ENCODE measurements around the gene TSPEAR. TPM values are rescaled to one million over a fixed set of nuclear protein-coding genes. Genes with fewer than 3 reads are reported as not detected.

TSPEAR gene
- total and polyA plus RNA-seq, 2 of the 13 experiments (the other 11 are each of a cell fraction or from before 2014, with no cell fraction given): 0.07 to 0.32 TPM

DNA sequence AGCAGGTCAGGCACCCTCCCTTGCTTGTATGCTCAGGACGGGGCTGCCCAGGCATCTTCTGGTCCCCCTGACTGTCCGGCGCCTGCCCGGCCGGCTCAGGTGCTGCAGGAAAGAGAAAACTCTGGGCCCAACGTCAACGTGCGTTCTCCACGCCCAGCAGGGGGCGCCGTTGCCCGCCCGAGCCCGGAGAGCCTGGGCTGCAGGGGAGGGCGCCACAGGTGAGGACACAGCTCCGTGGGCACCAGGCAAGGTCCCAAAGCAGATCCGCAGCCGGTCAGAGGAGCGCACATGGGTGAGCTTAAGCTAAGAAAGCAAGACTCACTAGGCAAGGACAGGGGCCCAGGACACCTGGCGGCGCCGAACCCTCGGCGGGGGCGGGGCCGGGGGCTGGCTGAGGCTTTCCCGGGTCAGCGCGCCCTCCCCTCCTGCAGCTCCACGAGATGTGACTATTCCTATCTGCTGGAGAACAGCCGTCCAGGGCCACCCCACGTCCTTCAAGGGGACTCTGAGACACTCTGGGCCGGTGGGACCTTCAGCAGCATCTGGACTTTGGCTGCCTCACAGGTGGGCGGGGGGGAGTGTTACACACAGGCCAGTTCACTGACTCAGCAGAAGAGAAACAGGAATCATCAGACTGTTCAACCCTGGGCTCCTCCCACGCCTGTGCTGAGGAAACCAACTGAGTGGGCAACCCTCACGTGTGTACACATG, 200.7 kb downstream of the TSPEAR start (continued):
- TF ChIP-seq, protein P1, sequence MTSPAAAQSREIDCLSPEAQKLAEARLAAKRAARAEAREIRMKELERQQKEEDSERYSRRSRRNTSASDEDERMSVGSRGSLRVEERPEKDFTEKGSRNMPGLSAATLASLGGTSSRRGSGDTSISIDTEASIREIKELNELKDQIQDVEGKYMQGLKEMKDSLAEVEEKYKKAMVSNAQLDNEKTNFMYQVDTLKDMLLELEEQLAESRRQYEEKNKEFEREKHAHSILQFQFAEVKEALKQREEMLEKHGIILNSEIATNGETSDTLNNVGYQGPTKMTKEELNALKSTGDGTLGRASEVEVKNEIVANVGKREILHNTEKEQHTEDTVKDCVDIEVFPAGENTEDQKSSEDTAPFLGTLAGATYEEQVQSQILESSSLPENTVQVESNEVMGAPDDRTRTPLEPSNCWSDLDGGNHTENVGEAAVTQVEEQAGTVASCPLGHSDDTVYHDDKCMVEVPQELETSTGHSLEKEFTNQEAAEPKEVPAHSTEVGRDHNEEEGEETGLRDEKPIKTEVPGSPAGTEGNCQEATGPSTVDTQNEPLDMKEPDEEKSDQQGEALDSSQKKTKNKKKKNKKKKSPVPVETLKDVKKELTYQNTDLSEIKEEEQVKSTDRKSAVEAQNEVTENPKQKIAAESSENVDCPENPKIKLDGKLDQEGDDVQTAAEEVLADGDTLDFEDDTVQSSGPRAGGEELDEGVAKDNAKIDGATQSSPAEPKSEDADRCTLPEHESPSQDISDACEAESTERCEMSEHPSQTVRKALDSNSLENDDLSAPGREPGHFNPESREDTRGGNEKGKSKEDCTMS (CRISPR knock-in tag; conservative IDR thresholded peaks at IDR 0.05): no peak
- TF ChIP-seq LCORL (IDR thresholded peaks at IDR 0.05) (no peak), LCORL (CRISPR knock-in tag; IDR thresholded peaks at IDR 0.05) (peak; percentile 49; the same call in 1 of the 2 replicates), TSC22D2 (CRISPR knock-in tag; IDR thresholded peaks at IDR 0.05; ENCODE audit: borderline replicate concordance) (no peak), ZNF790 (CRISPR knock-in tag; IDR thresholded peaks at IDR 0.05; ENCODE audit: borderline replicate concordance) (no peak), ZFP41 (CRISPR knock-in tag; IDR thresholded peaks at IDR 0.05; ENCODE audit: borderline replicate concordance) (no peak), ZNF383 (CRISPR knock-in tag; IDR thresholded peaks at IDR 0.05; ENCODE audit: borderline replicate concordance) (no peak), SMAD3 (CRISPR knock-in tag; IDR thresholded peaks at IDR 0.05) (no peak), ZNF263 (CRISPR knock-in tag; IDR thresholded peaks at IDR 0.05) (0 out of 2 replicates have a peak, but pooled peaks have one; percentile 39), HNRNPL (IDR thresholded peaks at IDR 0.05; ENCODE audit: low read depth, low read length) (0 out of 2 replicates have a peak, but pooled peaks have one; percentile 63), BORCS8-MEF2B (CRISPR knock-in tag; IDR thresholded peaks at IDR 0.05) (0 out of 2 replicates have a peak, but pooled peaks have one; percentile 37), NFYC (CRISPR knock-in tag; IDR thresholded peaks at IDR 0.05) (no peak), MTA3 (CRISPR knock-in tag; IDR thresholded peaks at IDR 0.05) (no peak), ZFP62 (CRISPR knock-in tag; IDR thresholded peaks at IDR 0.05) (no peak), TAF15 (IDR thresholded peaks at IDR 0.05; ENCODE audit: low read depth, low read length, poor library complexity, severe bottlenecking) (no peak), ZNF788 (CRISPR knock-in tag; IDR thresholded peaks at IDR 0.05; ENCODE audit: borderline replicate concordance) (0 out of 2 replicates have a peak, but pooled peaks have one; percentile 47), ZBTB38 (CRISPR knock-in tag; IDR thresholded peaks at IDR 0.05) (no peak), POGZ (CRISPR knock-in tag; IDR thresholded peaks at IDR 0.05) (0 out of 2 replicates have a peak, but pooled peaks have one; percentile 20), POLR2AphosphoS2 (IDR thresholded peaks at IDR 0.05; ENCODE audit: low read depth, low read length) (no peak), TBX3 (IDR thresholded peaks at IDR 0.05; ENCODE audit: borderline replicate concordance) (no peak), MTF1 (CRISPR knock-in tag; IDR thresholded peaks at IDR 0.05) (no peak), NR3C1 (CRISPR knock-in tag; IDR thresholded peaks at IDR 0.05) (no peak), ZBTB7A (CRISPR knock-in tag; IDR thresholded peaks at IDR 0.05) (no peak), ZNF703 (CRISPR knock-in tag; IDR thresholded peaks at IDR 0.05; ENCODE audit: borderline replicate concordance) (no peak)
- TF ChIP-seq, protein P2, sequence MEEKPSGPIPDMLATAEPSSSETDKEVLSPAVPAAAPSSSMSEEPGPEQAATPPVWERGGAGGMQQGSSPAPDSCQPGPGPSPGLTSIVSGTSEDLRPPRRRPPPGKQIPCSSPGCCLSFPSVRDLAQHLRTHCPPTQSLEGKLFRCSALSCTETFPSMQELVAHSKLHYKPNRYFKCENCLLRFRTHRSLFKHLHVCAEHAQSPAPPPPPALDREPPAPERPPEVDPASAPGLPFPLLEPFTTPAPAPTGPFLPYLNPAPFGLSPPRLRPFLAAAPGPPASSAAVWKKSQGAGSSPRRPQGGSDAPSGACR (CRISPR knock-in tag; IDR thresholded peaks at IDR 0.05): 0 out of 2 replicates have a peak, but pooled peaks have one; percentile 22
- TF ChIP-seq, protein P3, sequence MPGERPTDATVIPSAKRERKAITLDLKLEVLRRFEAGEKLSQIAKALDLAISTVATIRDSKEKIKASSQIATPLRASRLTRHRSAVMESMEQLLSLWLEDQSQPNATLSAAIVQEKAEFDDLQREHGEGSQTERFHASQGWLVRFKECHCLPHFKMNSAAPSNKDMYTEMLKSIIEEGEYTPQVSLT (CRISPR knock-in tag; IDR thresholded peaks at IDR 0.05; ENCODE audit: borderline replicate concordance, low read depth): no peak
- TF ChIP-seq, protein P4, sequence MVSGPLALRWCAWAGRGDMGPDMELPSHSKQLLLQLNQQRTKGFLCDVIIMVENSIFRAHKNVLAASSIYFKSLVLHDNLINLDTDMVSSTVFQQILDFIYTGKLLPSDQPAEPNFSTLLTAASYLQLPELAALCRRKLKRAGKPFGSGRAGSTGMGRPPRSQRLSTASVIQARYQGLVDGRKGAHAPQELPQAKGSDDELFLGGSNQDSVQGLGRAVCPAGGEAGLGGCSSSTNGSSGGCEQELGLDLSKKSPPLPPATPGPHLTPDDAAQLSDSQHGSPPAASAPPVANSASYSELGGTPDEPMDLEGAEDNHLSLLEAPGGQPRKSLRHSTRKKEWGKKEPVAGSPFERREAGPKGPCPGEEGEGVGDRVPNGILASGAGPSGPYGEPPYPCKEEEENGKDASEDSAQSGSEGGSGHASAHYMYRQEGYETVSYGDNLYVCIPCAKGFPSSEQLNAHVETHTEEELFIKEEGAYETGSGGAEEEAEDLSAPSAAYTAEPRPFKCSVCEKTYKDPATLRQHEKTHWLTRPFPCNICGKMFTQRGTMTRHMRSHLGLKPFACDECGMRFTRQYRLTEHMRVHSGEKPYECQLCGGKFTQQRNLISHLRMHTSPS (CRISPR knock-in tag; IDR thresholded peaks at IDR 0.05; ENCODE audit: low read depth): no peak
